ENCODE data around the gene SIPA1L3.

DNA sequence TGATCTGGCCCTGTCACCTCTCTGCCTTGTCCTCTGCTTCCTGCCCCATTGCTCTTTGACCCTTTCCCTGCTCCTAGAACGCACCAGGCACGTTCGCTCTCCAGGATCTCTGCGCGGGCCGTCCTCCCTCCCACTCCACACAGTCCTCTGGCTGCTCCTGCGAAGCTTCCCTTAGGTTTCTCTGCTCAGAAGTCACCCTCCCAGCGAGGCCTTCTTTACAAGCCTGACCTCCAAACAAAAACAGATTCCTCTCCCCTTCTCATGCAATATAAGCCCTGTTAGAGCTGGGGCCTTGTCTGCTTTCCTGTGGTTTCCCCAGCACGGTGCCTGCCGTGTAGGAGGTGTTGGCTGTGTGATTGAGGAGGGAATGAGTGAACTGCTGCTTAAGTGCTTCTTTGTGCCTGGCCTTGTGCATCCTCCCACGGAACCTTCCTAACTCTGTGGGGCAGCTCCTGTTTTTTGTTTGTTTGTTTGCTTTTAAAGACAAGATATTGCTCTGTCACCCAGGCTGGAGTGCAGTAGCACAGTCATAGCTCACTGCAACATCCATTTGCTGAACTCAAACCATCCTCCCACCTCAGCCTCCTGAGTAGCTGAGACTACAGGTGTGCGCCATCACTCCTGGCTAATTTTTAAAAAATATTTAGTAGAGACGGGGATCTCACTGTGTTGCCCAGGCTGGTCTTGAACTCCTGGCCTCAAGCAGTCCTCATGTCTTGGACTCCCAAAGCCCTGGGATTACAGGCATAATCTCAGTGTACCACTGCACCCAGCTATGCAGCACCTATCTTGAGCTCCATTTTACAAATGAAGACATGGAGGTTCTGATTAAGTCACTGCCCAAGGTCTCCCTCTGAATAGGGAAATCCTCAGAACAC, 82.0 kb downstream of the SIPA1L3 start:
- no peak for TF ChIP-seq TAF15 (IDR thresholded peaks at IDR 0.05; ENCODE audit: low read depth, low read length)
- TF ChIP-seq U2AF2 (optimal IDR thresholded peaks at IDR 0.05; ENCODE audit: low read depth, low read length): no peak
- TF ChIP-seq ELF4 (CRISPR knock-in tag; IDR thresholded peaks at IDR 0.05): no peak
- TF ChIP-seq, protein P1, sequence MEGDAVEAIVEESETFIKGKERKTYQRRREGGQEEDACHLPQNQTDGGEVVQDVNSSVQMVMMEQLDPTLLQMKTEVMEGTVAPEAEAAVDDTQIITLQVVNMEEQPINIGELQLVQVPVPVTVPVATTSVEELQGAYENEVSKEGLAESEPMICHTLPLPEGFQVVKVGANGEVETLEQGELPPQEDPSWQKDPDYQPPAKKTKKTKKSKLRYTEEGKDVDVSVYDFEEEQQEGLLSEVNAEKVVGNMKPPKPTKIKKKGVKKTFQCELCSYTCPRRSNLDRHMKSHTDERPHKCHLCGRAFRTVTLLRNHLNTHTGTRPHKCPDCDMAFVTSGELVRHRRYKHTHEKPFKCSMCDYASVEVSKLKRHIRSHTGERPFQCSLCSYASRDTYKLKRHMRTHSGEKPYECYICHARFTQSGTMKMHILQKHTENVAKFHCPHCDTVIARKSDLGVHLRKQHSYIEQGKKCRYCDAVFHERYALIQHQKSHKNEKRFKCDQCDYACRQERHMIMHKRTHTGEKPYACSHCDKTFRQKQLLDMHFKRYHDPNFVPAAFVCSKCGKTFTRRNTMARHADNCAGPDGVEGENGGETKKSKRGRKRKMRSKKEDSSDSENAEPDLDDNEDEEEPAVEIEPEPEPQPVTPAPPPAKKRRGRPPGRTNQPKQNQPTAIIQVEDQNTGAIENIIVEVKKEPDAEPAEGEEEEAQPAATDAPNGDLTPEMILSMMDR (IDR thresholded peaks at IDR 0.05 in 2 of 3, conservative IDR thresholded peaks at IDR 0.05 in 1 of 3; ENCODE audit: insufficient read depth in 2 of 3, low read depth in 1 of 3, low read length in 3 of 3): no peak
- TF ChIP-seq POLR2A (conservative IDR thresholded peaks at IDR 0.05): no peak
- no peak for TF ChIP-seq SMARCB1 (IDR thresholded peaks at IDR 0.05; ENCODE audit: insufficient read length, low read depth)
- TF ChIP-seq, protein P2, sequence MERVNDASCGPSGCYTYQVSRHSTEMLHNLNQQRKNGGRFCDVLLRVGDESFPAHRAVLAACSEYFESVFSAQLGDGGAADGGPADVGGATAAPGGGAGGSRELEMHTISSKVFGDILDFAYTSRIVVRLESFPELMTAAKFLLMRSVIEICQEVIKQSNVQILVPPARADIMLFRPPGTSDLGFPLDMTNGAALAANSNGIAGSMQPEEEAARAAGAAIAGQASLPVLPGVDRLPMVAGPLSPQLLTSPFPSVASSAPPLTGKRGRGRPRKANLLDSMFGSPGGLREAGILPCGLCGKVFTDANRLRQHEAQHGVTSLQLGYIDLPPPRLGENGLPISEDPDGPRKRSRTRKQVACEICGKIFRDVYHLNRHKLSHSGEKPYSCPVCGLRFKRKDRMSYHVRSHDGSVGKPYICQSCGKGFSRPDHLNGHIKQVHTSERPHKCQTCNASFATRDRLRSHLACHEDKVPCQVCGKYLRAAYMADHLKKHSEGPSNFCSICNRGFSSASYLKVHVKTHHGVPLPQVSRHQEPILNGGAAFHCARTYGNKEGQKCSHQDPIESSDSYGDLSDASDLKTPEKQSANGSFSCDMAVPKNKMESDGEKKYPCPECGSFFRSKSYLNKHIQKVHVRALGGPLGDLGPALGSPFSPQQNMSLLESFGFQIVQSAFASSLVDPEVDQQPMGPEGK (CRISPR knock-in tag; IDR thresholded peaks at IDR 0.05; ENCODE audit: borderline replicate concordance): no peak
- no peak for TF ChIP-seq ARID3A (IDR thresholded peaks at IDR 0.05; ENCODE audit: borderline replicate concordance, low read depth, low read length)
- no peak for TF ChIP-seq PCBP2 (IDR thresholded peaks at IDR 0.05; ENCODE audit: low read depth, low read length, poor library complexity, severe bottlenecking)
- TF ChIP-seq, protein P3, sequence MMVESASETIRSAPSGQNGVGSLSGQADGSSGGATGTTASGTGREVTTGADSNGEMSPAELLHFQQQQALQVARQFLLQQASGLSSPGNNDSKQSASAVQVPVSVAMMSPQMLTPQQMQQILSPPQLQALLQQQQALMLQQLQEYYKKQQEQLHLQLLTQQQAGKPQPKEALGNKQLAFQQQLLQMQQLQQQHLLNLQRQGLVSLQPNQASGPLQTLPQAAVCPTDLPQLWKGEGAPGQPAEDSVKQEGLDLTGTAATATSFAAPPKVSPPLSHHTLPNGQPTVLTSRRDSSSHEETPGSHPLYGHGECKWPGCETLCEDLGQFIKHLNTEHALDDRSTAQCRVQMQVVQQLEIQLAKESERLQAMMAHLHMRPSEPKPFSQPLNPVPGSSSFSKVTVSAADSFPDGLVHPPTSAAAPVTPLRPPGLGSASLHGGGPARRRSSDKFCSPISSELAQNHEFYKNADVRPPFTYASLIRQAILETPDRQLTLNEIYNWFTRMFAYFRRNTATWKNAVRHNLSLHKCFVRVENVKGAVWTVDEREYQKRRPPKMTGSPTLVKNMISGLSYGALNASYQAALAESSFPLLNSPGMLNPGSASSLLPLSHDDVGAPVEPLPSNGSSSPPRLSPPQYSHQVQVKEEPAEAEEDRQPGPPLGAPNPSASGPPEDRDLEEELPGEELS (CRISPR knock-in tag; IDR thresholded peaks at IDR 0.05; ENCODE audit: borderline replicate concordance): no peak
- TF ChIP-seq BRD4 (IDR thresholded peaks at IDR 0.05): no peak
- no peak for TF ChIP-seq MXI1 (IDR thresholded peaks at IDR 0.05; ENCODE audit: low read depth, low read length)
- no peak for TF ChIP-seq MCM7 (IDR thresholded peaks at IDR 0.05)

All from K562 (cell line).